WERI-Rb-1 (cell line): Measurements from ENCODE around the gene TSPAN7.
A peak's percentile ranks its signal among the peaks of the same experiment; 100 is the strongest.

Source experiments
- DNase-seq: peaks from one replicate; pipeline ENCODE4 v3.0.0-alpha.2; 2020
- H3K27ac ChIP-seq: fragments of 250-450 bp; sonication (Bioruptor Pico); 2 replicates; pipeline ENCODE4 v1.5.1; 2020; ENCODE audit warnings: mild to moderate bottlenecking, moderate library complexity
- H3K27me3 ChIP-seq: fragments of 250-450 bp; sonication (Bioruptor Pico); 2 replicates; pipeline ENCODE4 v1.5.1; 2021; ENCODE audit warnings: mild to moderate bottlenecking, low read depth, moderate library complexity; ENCODE audit not compliant: insufficient read depth, severe bottlenecking
- H3K36me3 ChIP-seq: fragments of 250-450 bp; sonication (Bioruptor Pico); 2 replicates; pipeline ENCODE4 v1.5.1; 2020; ENCODE audit warnings: mild to moderate bottlenecking, moderate library complexity
- H3K4me3 ChIP-seq: 2 replicates; pipeline ENCODE4 v1.5.1; 2011; ENCODE audit warnings: low read depth, mild to moderate bottlenecking, control low read depth, low read length
- H3K9me3 ChIP-seq: fragments of 250-450 bp; sonication (Bioruptor Pico); 2 replicates; pipeline ENCODE4 v1.5.1; 2021; ENCODE audit warnings: mild to moderate bottlenecking, moderate library complexity; ENCODE audit not compliant: severe bottlenecking
- CTCF ChIP-seq: IDR thresholded peaks from 2 replicates; pipeline ENCODE4 v1.5.1; 2011; ENCODE audit warnings: low read depth, mild to moderate bottlenecking, control low read depth, inconsistent platforms, low read length

The TSPAN7 gene

GRCh38 chrX:38620623-38621022 lies 59.3 kb downstream of the TSPAN7 start:
- no peak for TF ChIP-seq CTCF
- DNase-seq = no peak
- H3K27me3 ChIP-seq = peaks cover 3% of the 10 kb centered on the region
- no peak overlapping the region for H3K4me3 ChIP-seq
- H3K27ac ChIP-seq = no peak overlapping the region
- H3K36me3 ChIP-seq = no peaks in the 10 kb centered on the region
- no peaks in the 10 kb centered on the region for H3K9me3 ChIP-seq

- DNase-seq = no peak
- no peak overlapping the region for H3K27ac ChIP-seq
- no peaks in the 10 kb centered on the region for H3K9me3 ChIP-seq
- H3K27me3 ChIP-seq = no peaks in the 10 kb centered on the region
- TF ChIP-seq CTCF = no peak
- H3K4me3 ChIP-seq = no peak overlapping the region
- no peaks in the 10 kb centered on the region for H3K36me3 ChIP-seq
Observed at GRCh38 chrX:38626296-38626695, 65.0 kb downstream of the TSPAN7 start.

GRCh38 chrX:38627683-38628082 lies 66.3 kb downstream of the TSPAN7 start:
- H3K27ac ChIP-seq = no peak overlapping the region
- no peaks in the 10 kb centered on the region for H3K36me3 ChIP-seq
- no peak overlapping the region for H3K4me3 ChIP-seq
- H3K9me3 ChIP-seq = no peaks in the 10 kb centered on the region
- TF ChIP-seq CTCF = peak; percentile 80
- no peaks in the 10 kb centered on the region for H3K27me3 ChIP-seq
- peak; percentile 33 for DNase-seq

GRCh38 chrX:38628587-38628986 lies 67.2 kb downstream of the TSPAN7 start:
- DNase-seq = no peak
- Histone ChIP-seq H3K4me3 (no peak overlapping the region), H3K9me3 (no peaks in the 10 kb centered on the region), H3K27ac (no peak overlapping the region), H3K27me3 (no peaks in the 10 kb centered on the region), H3K36me3 (no peaks in the 10 kb centered on the region)
- TF ChIP-seq CTCF = no peak

GRCh38 chrX:38632516-38632915 lies 71.2 kb downstream of the TSPAN7 start:
- no peak for DNase-seq
- Histone ChIP-seq H3K27me3 (no peaks in the 10 kb centered on the region), H3K4me3 (no peak overlapping the region), H3K9me3 (no peaks in the 10 kb centered on the region), H3K27ac (no peak overlapping the region), H3K36me3 (no peaks in the 10 kb centered on the region)
- TF ChIP-seq CTCF = no peak

- H3K9me3 ChIP-seq = no peaks in the 10 kb centered on the region
- DNase-seq = no peak
- no peaks in the 10 kb centered on the region for H3K36me3 ChIP-seq
- no peak overlapping the region for H3K4me3 ChIP-seq
- TF ChIP-seq CTCF = no peak
- H3K27ac ChIP-seq = no peak overlapping the region
- H3K27me3 ChIP-seq = no peaks in the 10 kb centered on the region
Observed at GRCh38 chrX:38634665-38635064, 73.3 kb downstream of the TSPAN7 start.
